Thyroid gland (tissue), 4 donors: ENCODE data around the gene ST6GALNAC6. TPM values are rescaled to one million over a fixed set of nuclear protein-coding genes. Genes with fewer than 3 reads are reported as not detected.
"Not testable (repeated sequence)": the region's sequence is repeated elsewhere in the genome, so short reads cannot be mapped to it uniquely, and the experiment has no call there.

ENCODE experiments used
- DNase-seq, 2 donors: peaks; one replicate each; pipeline ENCODE4 v3.0.0-alpha.2; 2019
- H3K27ac ChIP-seq, 3 donors: fragments of 200-600 bp; sonication (generic); 1 replicate in 2 of 3; 2 replicates in 1 of 3; pipeline ENCODE4 v1.5.1; 2016 to 2019; ENCODE audit warnings: mild to moderate bottlenecking in 1 of 3, moderate library complexity in 1 of 3
- H3K27me3 ChIP-seq: fragments of 200-600 bp; sonication (generic); one replicate; pipeline ENCODE4 v1.5.1; 2019
- H3K36me3 ChIP-seq, 2 donors: fragments of 200-600 bp; sonication (generic); one replicate each; pipeline ENCODE4 v1.5.1; 2016 to 2019
- H3K4me1 ChIP-seq, 2 donors: fragments of 200-600 bp; sonication (generic); one replicate each; pipeline ENCODE4 v1.5.1; 2017 to 2019
- H3K4me3 ChIP-seq, 3 donors: fragments of 200-600 bp; sonication (generic); replicated peaks in 1 of 3; 1 replicate in 2 of 3; 2 replicates in 1 of 3; pipeline ENCODE4 v1.5.1; 2016; ENCODE audit warnings: mild to moderate bottlenecking in 1 of 3
- H3K9me3 ChIP-seq: fragments of 200-600 bp; sonication (generic); one replicate; pipeline ENCODE4 v1.5.1; 2017
- POLR2A ChIP-seq, 2 donors: fragments of 450-650 bp; IDR thresholded peaks; one replicate each; pipeline ENCODE4 v1.6.1; 2017; ENCODE audit warnings: antibody characterized with exemption in 2 of 2, mild to moderate bottlenecking in 2 of 2, moderate library complexity in 1 of 2
- WGBS, 2 donors: methylation state at CpG; one replicate each; pipeline ENCODE4 v1.1.5; 2017; 5-methylcytosine and 5-hydroxymethylcytosine counted together
- intact Hi-C: fragments of 100-400 bp; cut with DNase I; formaldehyde crosslinking; loops from one replicate; pipeline ENCODE4 v1.15.1; 2023
- total RNA-seq, 4 donors: library from RNA; depleted of rRNA; stranded (reverse); fragments of >200 nt; gene quantifications; one replicate each; pipeline ENCODE4 v1.2.3, GENCODE V29; 2016
- TF ChIP-seq, protein P1 (sequence below), 6 experiments: fragments of 200-600 bp in 3 of 6; fragments of 450-650 bp in 3 of 6; sonication (generic) in 3 of 6; IDR thresholded peaks; one replicate each; pipeline ENCODE4 v1.5.1; 2016 to 2019; ENCODE audit warnings: antibody characterized with exemption in 6 of 6, mild to moderate bottlenecking in 2 of 6, inconsistent platforms in 1 of 6, moderate library complexity in 1 of 6

The ST6GALNAC6 gene
- total RNA-seq, 4 donors from 2014 or later = 39.2 to 124 (median 50.8) TPM

DNA sequence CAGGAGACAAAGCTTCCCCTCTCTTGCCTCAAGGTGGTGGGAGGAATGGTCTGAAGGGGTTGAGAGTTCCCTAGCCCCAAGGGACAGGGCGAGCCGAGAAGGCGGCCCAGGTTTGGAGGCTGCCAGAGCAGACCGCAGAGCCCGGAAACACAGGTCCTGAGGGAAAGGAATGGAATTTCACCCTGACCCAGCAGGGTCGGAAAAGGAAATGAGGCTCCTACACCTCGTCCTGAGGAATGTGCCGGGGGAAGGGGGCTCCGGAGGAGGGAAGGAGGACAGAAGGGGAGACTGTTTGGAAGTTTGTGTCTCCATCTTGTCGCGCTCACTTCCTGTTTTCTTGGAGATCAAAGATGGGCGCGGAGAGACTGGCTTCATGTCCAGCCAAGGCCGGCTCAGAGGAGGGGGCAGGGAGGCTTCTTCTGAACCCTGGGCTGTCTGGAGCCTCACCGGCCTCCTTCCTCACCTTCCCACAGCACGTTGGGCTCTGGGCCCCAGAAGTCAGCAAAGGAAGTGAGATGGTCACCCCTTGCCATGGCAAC is 54.5 kb downstream of the ST6GALNAC6 start:
- TF ChIP-seq, protein P1, sequence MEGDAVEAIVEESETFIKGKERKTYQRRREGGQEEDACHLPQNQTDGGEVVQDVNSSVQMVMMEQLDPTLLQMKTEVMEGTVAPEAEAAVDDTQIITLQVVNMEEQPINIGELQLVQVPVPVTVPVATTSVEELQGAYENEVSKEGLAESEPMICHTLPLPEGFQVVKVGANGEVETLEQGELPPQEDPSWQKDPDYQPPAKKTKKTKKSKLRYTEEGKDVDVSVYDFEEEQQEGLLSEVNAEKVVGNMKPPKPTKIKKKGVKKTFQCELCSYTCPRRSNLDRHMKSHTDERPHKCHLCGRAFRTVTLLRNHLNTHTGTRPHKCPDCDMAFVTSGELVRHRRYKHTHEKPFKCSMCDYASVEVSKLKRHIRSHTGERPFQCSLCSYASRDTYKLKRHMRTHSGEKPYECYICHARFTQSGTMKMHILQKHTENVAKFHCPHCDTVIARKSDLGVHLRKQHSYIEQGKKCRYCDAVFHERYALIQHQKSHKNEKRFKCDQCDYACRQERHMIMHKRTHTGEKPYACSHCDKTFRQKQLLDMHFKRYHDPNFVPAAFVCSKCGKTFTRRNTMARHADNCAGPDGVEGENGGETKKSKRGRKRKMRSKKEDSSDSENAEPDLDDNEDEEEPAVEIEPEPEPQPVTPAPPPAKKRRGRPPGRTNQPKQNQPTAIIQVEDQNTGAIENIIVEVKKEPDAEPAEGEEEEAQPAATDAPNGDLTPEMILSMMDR (IDR thresholded peaks at IDR 0.05) = no peak
- no peak for TF ChIP-seq POLR2A (IDR thresholded peaks at IDR 0.05)
- Histone ChIP-seq H3K4me3 (no peak overlapping the region), H3K27ac (peak overlapping the region; percentile 56 to 65 (median 58)), H3K27me3 (no peaks in the 10 kb centered on the region), H3K36me3 (no peaks in the 10 kb centered on the region), H3K4me1 (peaks cover 0 to 16% of the 10 kb centered on the region in 2 donors), H3K9me3 (no peaks in the 10 kb centered on the region)
- 66 to 68% methylated on average over 15 to 16 of the region's 16 CpGs for WGBS, 2 donors
- DNase-seq = no peak
- intact Hi-C loops = no loop called here

DNA sequence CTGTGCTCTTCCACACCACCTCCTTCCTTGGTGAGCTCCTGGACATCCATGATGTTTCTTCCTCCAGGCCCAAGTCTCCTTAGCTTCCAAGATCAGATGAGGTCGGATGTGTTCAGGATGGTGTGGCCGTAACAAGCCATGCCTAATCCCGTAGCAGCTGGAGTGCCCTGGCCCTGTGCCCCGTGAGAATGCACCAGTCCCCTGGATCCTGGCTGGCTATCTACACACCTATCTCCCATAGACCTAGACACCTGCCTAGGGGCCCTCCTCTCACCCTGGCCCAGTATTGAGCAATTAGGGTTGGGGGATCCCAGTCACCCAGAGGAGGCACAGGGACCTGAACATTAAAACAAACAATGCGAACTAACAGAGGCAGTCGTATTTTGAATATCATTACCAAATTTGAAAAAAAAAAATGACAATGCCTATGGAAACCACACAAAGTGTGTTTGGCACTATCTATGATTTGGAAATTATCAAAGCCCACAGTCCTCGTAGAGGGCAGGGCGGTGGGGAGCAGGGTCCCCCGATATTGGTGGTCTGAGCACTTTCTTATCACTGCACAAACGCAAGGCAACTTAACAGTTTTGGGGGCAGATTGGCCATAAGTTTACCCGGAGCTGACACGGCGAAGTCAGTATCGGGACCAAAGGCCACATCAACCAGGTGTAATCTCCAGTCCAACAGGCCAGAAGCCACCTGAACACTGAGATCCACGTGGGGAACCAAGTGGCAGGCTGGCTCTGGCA is 58.1 kb downstream of the ST6GALNAC6 start:
- no peaks in the 10 kb centered on the region for H3K36me3 ChIP-seq
- H3K9me3 ChIP-seq = no peaks in the 10 kb centered on the region
- H3K27ac ChIP-seq = peak overlapping the region in 1 of 3 donors; percentile 36
- DNase-seq = no peak
- peaks cover 21 to 52% of the 10 kb centered on the region in 2 donors for H3K4me1 ChIP-seq
- H3K4me3 ChIP-seq = no peak overlapping the region
- no peaks in the 10 kb centered on the region for H3K27me3 ChIP-seq
- TF ChIP-seq, protein P1 (IDR thresholded peaks at IDR 0.05) = no peak
- no peak for TF ChIP-seq POLR2A (IDR thresholded peaks at IDR 0.05)
- intact Hi-C loops = no loop called here
- 84 to 85% methylated on average over 15 of the region's 15 CpGs for WGBS, 2 donors

DNA sequence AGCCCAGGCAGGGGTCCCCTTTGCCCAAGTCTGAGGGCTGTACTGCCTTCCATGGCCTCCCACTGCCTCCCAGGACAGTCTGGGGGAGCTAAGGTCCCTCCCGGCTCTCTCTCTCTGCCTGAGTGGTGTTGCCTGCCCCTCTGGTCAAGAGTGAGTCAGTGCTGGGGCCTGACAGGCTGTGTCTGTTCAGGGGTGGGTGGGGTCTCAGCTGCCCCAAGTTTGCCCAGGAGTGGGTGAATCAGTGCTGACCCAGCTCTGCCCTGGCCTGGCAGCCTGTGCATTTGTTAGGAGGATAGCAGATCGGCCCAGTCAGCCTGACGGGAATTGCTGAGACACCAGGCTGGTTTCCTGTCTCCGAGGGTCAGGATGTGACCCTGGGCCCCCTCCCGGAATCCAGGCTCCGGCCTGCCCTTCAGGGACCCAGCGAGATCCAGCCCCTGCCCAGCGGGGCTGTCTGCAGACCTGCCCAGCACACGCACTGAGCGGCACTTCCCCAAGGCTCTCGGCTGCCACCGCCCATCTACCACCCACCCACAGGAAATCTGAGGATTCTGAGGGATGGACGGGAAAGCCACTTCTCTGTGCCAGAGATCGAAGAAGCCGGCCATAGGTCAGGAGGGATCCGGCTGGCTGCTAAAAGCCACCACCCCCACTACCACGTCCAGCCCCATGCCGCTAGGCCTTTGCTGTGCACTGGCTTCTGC is 60.9 kb downstream of the ST6GALNAC6 start:
- 60 to 65% methylated on average over 8 to 15 of the region's 18 CpGs for WGBS, 2 donors
- Histone ChIP-seq H3K4me3 (no peak overlapping the region), H3K36me3 (no peaks in the 10 kb centered on the region), H3K4me1 (peaks cover 29 to 56% of the 10 kb centered on the region in 2 donors), H3K9me3 (no peaks in the 10 kb centered on the region), H3K27ac (peak overlapping the region; percentile 65 to 80 (median 75)), H3K27me3 (no peaks in the 10 kb centered on the region)
- DNase-seq = peak; percentile 44 to 64
- intact Hi-C loops = no loop called here
- TF ChIP-seq, protein P1 (IDR thresholded peaks at IDR 0.05) = no peak
- TF ChIP-seq POLR2A (IDR thresholded peaks at IDR 0.05) = no peak

DNA sequence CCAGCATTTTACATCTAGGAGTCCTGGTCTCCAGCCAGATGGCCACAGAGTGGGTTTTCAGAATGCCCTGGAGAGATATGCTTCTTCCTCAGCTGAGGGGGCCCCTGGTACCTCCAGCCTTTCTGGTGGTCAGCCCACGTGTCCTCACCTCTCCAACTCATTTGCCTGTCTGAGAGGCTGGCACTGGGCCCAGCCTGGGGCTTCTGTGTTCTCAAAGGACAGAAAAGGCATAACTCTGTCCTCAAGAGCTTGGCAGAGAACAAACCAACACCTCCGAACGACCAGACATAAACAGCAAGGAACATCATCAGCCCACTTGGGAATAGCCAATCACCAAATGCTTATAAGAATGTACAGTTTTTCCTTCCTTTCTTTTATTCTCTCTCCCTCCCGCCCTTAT is 62.1 kb downstream of the ST6GALNAC6 start:
- Histone ChIP-seq H3K27ac (peak overlapping the region; percentile 65 to 80 (median 75)), H3K4me1 (peaks cover 30 to 67% of the 10 kb centered on the region in 2 donors), H3K27me3 (no peaks in the 10 kb centered on the region), H3K36me3 (no peaks in the 10 kb centered on the region), H3K4me3 (no peak overlapping the region), H3K9me3 (no peaks in the 10 kb centered on the region)
- intact Hi-C loops = no loop called here
- WGBS, 2 donors = 13 to 31% methylated on average over 4 of the region's 4 CpGs
- TF ChIP-seq, protein P1 (IDR thresholded peaks at IDR 0.05) = no peak
- no peak for TF ChIP-seq POLR2A (IDR thresholded peaks at IDR 0.05)
- peak; percentile 95 for DNase-seq

DNA sequence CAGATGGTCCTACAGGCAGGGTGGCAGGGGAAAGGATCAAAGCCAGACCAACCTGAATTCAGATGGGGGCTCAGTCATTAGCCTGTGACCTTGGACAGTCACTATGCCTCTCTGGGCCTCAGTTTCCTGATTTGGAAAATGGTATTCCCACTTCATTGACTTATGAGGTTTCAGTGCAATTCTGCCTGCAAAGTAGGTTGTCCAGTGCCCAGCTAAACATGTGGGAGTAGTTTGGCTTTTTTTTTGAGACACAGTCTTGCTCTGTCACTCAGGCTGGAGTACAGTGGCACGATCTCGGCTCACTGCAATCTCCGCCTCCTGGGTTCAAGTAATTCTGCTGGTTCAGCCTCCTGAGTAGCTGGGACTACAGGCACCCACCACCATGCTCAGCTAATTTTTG is 62.8 kb downstream of the ST6GALNAC6 start:
- Histone ChIP-seq H3K4me1 (peaks cover 36 to 75% of the 10 kb centered on the region in 2 donors), H3K27ac (peak overlapping the region; percentile 63 to 80 (median 72))
- intact Hi-C loops, H3K36me3 ChIP-seq, DNase-seq, H3K4me3 ChIP-seq, H3K9me3 ChIP-seq, H3K27me3 ChIP-seq: not testable (repeated sequence)
- 55 to 62% methylated on average over 3 of the region's 3 CpGs for WGBS, 2 donors
